Endothelial cell of umbilical vein (primary cell): ENCODE data around the gene ARMH1. TPM values are rescaled to one million over a fixed set of nuclear protein-coding genes. Genes with fewer than 3 reads are reported as not detected.

ENCODE experiments used
- BruUV-seq: library from RNA; stranded (reverse); fragments of 400-500 nt; replicated peaks from 2 replicates; lab custom pipeline; 2021; lab: Mats Ljungman, UMichigan
- CTCF ChIA-PET: fragments of 300-600, 350-600 bp; sonication (Branson Sonifier 250); formaldehyde crosslinking; loops from one replicate; lab custom pipeline; 2021; ENCODE audit warnings: antibody characterized with exemption, inconsistent platforms; lab: Charles Lee
- POLR2A ChIA-PET: fragments of 300-600, 350-600 bp; sonication (Branson Sonifier 250); formaldehyde crosslinking; loops from one replicate; lab custom pipeline; 2021; ENCODE audit warnings: antibody characterized with exemption, inconsistent platforms; lab: Charles Lee
- DNase-seq: peaks from one replicate; pipeline ENCODE4 v3.0.0-alpha.2; 2011; ENCODE audit warnings: low read depth, low spot score
- FAIRE-seq: peaks from 2 replicates; lab custom pipeline; 2011; peaks lifted over from hg19 to GRCh38; lab: Jason Lieb, UNC
- H2AFZ ChIP-seq: 2 replicates; pipeline ENCODE4 v1.6.0; 2012; ENCODE audit warnings: low read depth, low read length, control low read depth, inconsistent platforms
- H3K27ac ChIP-seq: 2 replicates; pipeline ENCODE4 v1.5.1; 2011; ENCODE audit warnings: low read depth, mild to moderate bottlenecking, control low read depth, low read length, moderate library complexity; ENCODE audit not compliant: insufficient read depth
- H3K27me3 ChIP-seq, 2 experiments: 2 replicates each; pipeline versions ENCODE4 v1.6.0 to v1.6.1; 2011; ENCODE audit warnings: low read length in 2 of 2, mixed read lengths in 1 of 2; ENCODE audit not compliant: control insufficient read depth in 2 of 2, insufficient read depth in 2 of 2
- H3K36me3 ChIP-seq, 2 experiments: 2 replicates in 1 of 2; 3 replicates in 1 of 2; pipeline ENCODE4 v1.5.1; 2011; ENCODE audit warnings: low read length in 2 of 2, mild to moderate bottlenecking in 1 of 2, moderate library complexity in 1 of 2; ENCODE audit not compliant: control insufficient read depth in 2 of 2, insufficient read depth in 2 of 2; ENCODE audit errors: extremely low read depth in 1 of 2
- H3K4me1 ChIP-seq: 3 replicates; pipeline ENCODE4 v1.5.1; 2011; ENCODE audit warnings: mild to moderate bottlenecking, low read length; ENCODE audit not compliant: control insufficient read depth, insufficient read depth; ENCODE audit errors: extremely low read depth
- H3K4me2 ChIP-seq: 2 replicates; pipeline ENCODE4 v1.6.1; 2011; ENCODE audit warnings: low read length, control low read depth, mixed read lengths; ENCODE audit not compliant: insufficient read depth
- H3K4me3 ChIP-seq, 3 experiments: fragments of 200-600 bp in 1 of 3; sonication (generic), shearing (Covaris generic) in 1 of 3; replicated peaks in 1 of 3; 2 replicates each; pipeline ENCODE4 v1.5.1; 2011 to 2016; ENCODE audit warnings: control low read depth in 3 of 3, low read length in 3 of 3, mild to moderate bottlenecking in 2 of 3, inconsistent platforms in 1 of 3, low read depth in 1 of 3, moderate library complexity in 1 of 3; ENCODE audit not compliant: insufficient read depth in 1 of 3
- H3K79me2 ChIP-seq: 2 replicates; pipeline ENCODE4 v1.6.0; 2012; ENCODE audit warnings: low read length, inconsistent platforms; ENCODE audit not compliant: control insufficient read depth, insufficient read depth
- H3K9ac ChIP-seq: replicated peaks from 2 replicates; pipeline ENCODE3; 2011; ENCODE audit warnings: low read length, control low read depth; ENCODE audit not compliant: insufficient read depth; ENCODE audit errors: extremely low read depth
- H3K9me1 ChIP-seq: replicated peaks from 3 replicates; pipeline ENCODE4 v1.6.0; 2011; ENCODE audit warnings: mild to moderate bottlenecking, low read length; ENCODE audit not compliant: control insufficient read depth, insufficient read depth; ENCODE audit errors: extremely low read depth
- H3K9me3 ChIP-seq: replicated peaks from 2 replicates; pipeline ENCODE4 v1.5.1; 2012; ENCODE audit warnings: low read length, inconsistent platforms; ENCODE audit not compliant: control insufficient read depth, insufficient read depth
- H4K20me1 ChIP-seq: replicated peaks from 2 replicates; pipeline ENCODE3; 2011; ENCODE audit warnings: mild to moderate bottlenecking, low read length; ENCODE audit not compliant: control insufficient read depth, insufficient read depth; ENCODE audit errors: extremely low read depth
- EZH2 ChIP-seq: IDR thresholded peaks from 2 replicates; pipeline ENCODE4 v1.6.1; 2012; ENCODE audit warnings: borderline replicate concordance, low read depth, mild to moderate bottlenecking, moderate library complexity, low read length, inconsistent platforms; ENCODE audit not compliant: severe bottlenecking
- FOS ChIP-seq: IDR thresholded peaks from 2 replicates; pipeline ENCODE4 v1.6.1; 2011; ENCODE audit warnings: mild to moderate bottlenecking, low read length, moderate library complexity, borderline replicate concordance; ENCODE audit not compliant: insufficient read depth
- GATA2 ChIP-seq: IDR thresholded peaks from 2 replicates; pipeline ENCODE4 v1.7.0; 2011; ENCODE audit warnings: low read depth, mild to moderate bottlenecking, moderate library complexity, mixed read lengths, low read length; ENCODE audit not compliant: insufficient read length, insufficient read depth
- JUN ChIP-seq: IDR thresholded peaks from 2 replicates; pipeline ENCODE4 v1.6.1; 2011; ENCODE audit warnings: borderline replicate concordance, low read depth; ENCODE audit not compliant: insufficient read length, insufficient read depth
- MYC ChIP-seq: IDR thresholded peaks from one replicate; pipeline ENCODE4 v1.6.1; 2011; ENCODE audit warnings: mild to moderate bottlenecking, low read depth, low read length
- POLR2AphosphoS5 ChIP-seq: IDR thresholded peaks from 2 replicates; pipeline ENCODE4 v1.6.1; 2012; ENCODE audit warnings: low read depth, mild to moderate bottlenecking, control low read depth, low read length, moderate library complexity; ENCODE audit not compliant: insufficient read depth
- dilution Hi-C: fragments of 300-500 bp; cut with MboI; formaldehyde crosslinking; loops from one replicate; pipeline ENCODE4 v1.15.0; 2019; ENCODE audit warnings: low sequenced_read_pairs; ENCODE audit not compliant: extremely low pct_ligation_motif_present
- intact Hi-C: fragments of 100-400 bp; cut with micrococcal nuclease; formaldehyde crosslinking; loops from one replicate; pipeline ENCODE4 v1.10.0; 2022
- polyA plus RNA-seq, 4 experiments: library from polyadenylated mRNA; depleted of rRNA in 3 of 4; stranded (reverse) in 3 of 4; unstranded in 1 of 4; fragments of >200 nt; gene quantifications; 2 replicates each; pipeline versions ENCODE4 v1.2.1 to v1.2.3, GENCODE V29; 2011 to 2012; ENCODE audit warnings: missing spikeins in 1 of 4
- total RNA-seq: library from RNA; stranded (reverse); gene quantifications from 2 replicates; pipeline ENCODE4 v1.2.3, GENCODE V29; 2021
- TF ChIP-seq, protein P1 (sequence below), 2 donors: IDR thresholded peaks; 1 replicate in 1 of 2; 2 replicates in 1 of 2; pipeline ENCODE4 v1.5.1; 2011; ENCODE audit warnings: low read length in 2 of 2, mild to moderate bottlenecking in 2 of 2, moderate library complexity in 2 of 2, control low read depth in 1 of 2, inconsistent platforms in 1 of 2, low read depth in 1 of 2; ENCODE audit not compliant: insufficient read depth in 1 of 2; ENCODE audit errors: extremely low read depth in 1 of 2

The ARMH1 gene
- total and polyA plus RNA-seq, 2 donors (not counting 3 experiments of a cell fraction or from before 2014, with no cell fraction given), result 0.17 TPM; not detected in 1

DNA sequence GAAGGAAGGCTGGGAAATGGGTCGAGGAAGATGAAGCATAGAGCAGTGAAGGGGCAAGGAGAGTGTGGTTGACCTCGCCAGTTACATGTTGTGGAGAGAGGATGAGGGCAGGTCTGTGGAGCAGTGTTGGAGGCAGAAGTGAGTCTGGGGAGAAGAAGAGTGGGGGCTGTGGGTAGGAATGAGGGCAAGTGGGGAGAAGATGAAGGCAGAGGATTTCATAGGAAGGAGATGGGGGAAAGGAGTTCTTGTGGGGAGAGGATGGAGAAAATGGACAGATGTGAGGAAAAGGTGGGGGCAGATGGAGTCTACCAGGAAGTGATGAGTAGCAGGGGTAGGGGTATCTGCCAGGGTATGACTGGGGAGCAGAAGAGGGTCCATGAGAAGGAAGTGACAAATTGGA, 3.6 kb downstream of the ARMH1 start:
- dilution Hi-C loops, result no loop called here
- Histone ChIP-seq H3K4me2 (no peak overlapping the region), H3K27ac (no peak overlapping the region), H4K20me1 (no peaks in the 10 kb centered on the region), H3K4me3 (no peak overlapping the region), H3K9ac (no peak overlapping the region), H3K27me3 (peaks cover 0 to 1% of the 10 kb centered on the region in 2 experiments), H3K9me3 (no peaks in the 10 kb centered on the region), H3K79me2 (no peaks in the 10 kb centered on the region), H3K9me1 (no peaks in the 10 kb centered on the region), H2AFZ (no peak overlapping the region), H3K36me3 (no peaks in the 10 kb centered on the region), H3K4me1 (peaks cover 27% of the 10 kb centered on the region)
- no peak for DNase-seq
- ChIA-PET POLR2A (no interaction called here), CTCF (interaction anchor here (0.6 to 0.9 kb wide), 3 partner anchors 14 to 26 kb away, joined by 3 read pairs; no protein-coding TSS in a partner anchor)
- intact Hi-C loops, result no loop called here
- TF ChIP-seq EZH2, result no peak
- no peak for FAIRE-seq
- BruUV-seq, result no TSS peak

DNA sequence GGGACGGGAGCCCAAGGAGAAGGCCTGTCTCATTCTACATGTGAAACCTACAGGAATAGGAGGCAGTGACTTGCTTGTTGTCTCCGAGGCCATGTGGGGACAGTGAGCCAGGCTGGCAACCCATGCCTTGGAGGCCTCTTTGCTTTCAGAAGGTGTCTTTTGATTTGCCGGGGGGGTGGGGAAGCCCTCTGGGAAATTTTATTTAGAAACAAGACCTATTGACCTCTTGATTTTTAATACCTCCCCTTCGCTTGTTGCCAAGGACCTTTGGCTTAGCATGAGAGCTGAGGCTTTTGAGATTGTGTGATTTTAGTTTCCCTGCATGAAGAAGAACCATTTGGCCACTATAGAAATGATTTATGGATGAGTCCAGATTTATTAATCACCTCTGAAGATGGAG, 4.1 kb downstream of the ARMH1 start:
- Histone ChIP-seq H3K4me3 (no peak overlapping the region), H3K9ac (no peak overlapping the region), H3K36me3 (no peaks in the 10 kb centered on the region), H3K4me1 (peaks cover 22% of the 10 kb centered on the region), H3K9me1 (no peaks in the 10 kb centered on the region), H3K27me3 (peaks cover 0 to 4% of the 10 kb centered on the region in 2 experiments), H3K4me2 (no peak overlapping the region), H4K20me1 (no peaks in the 10 kb centered on the region), H3K9me3 (no peaks in the 10 kb centered on the region), H3K79me2 (no peaks in the 10 kb centered on the region), H2AFZ (no peak overlapping the region), H3K27ac (no peak overlapping the region)
- no peak for TF ChIP-seq GATA2
- no peak for TF ChIP-seq MYC
- TF ChIP-seq, protein P1, sequence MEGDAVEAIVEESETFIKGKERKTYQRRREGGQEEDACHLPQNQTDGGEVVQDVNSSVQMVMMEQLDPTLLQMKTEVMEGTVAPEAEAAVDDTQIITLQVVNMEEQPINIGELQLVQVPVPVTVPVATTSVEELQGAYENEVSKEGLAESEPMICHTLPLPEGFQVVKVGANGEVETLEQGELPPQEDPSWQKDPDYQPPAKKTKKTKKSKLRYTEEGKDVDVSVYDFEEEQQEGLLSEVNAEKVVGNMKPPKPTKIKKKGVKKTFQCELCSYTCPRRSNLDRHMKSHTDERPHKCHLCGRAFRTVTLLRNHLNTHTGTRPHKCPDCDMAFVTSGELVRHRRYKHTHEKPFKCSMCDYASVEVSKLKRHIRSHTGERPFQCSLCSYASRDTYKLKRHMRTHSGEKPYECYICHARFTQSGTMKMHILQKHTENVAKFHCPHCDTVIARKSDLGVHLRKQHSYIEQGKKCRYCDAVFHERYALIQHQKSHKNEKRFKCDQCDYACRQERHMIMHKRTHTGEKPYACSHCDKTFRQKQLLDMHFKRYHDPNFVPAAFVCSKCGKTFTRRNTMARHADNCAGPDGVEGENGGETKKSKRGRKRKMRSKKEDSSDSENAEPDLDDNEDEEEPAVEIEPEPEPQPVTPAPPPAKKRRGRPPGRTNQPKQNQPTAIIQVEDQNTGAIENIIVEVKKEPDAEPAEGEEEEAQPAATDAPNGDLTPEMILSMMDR (IDR thresholded peaks at IDR 0.05; ENCODE audit: extremely low read depth in 1 of 2, insufficient read depth in 1 of 2, low read depth in 1 of 2, low read length in 2 of 2), result no peak
- no peak for TF ChIP-seq JUN
- TF ChIP-seq EZH2, result no peak
- TF ChIP-seq POLR2AphosphoS5, result no peak
- TF ChIP-seq FOS, result no peak
- intact Hi-C loops (no loop called here), dilution Hi-C loops (no loop called here)
- no TSS peak for BruUV-seq
- ChIA-PET CTCF (no interaction called here), POLR2A (no interaction called here)
- no peak for DNase-seq
- FAIRE-seq, result no peak
